ENCODE measurements around the gene FA2H.

DNA sequence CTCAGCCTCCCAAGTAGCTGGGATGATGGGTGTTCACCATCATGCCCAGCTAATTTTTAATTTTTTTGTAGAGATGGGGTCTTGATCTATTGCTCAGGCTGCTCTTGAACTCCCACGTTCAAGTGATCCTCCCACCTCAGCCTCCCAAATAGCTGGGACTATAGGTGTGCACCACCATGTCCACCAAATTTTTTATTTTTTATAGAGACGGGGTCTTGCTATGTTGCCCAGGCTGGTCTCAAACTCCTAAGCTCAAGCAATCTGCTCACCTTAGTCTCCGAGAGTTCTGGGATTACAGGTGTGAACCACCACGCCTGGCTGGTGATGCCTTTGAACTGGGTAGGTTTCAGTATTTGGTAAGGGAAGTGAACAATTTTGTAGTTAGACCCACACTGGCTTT lies 30.1 kb downstream of the FA2H start:
- TF ChIP-seq, protein P1, sequence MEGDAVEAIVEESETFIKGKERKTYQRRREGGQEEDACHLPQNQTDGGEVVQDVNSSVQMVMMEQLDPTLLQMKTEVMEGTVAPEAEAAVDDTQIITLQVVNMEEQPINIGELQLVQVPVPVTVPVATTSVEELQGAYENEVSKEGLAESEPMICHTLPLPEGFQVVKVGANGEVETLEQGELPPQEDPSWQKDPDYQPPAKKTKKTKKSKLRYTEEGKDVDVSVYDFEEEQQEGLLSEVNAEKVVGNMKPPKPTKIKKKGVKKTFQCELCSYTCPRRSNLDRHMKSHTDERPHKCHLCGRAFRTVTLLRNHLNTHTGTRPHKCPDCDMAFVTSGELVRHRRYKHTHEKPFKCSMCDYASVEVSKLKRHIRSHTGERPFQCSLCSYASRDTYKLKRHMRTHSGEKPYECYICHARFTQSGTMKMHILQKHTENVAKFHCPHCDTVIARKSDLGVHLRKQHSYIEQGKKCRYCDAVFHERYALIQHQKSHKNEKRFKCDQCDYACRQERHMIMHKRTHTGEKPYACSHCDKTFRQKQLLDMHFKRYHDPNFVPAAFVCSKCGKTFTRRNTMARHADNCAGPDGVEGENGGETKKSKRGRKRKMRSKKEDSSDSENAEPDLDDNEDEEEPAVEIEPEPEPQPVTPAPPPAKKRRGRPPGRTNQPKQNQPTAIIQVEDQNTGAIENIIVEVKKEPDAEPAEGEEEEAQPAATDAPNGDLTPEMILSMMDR (IDR thresholded peaks at IDR 0.05) = no peak
- no peak for TF ChIP-seq POLR2A (IDR thresholded peaks at IDR 0.05)
